GM21390 (cell line): ENCODE measurements around the gene JUP.
"Not testable (repeated sequence)": the region's sequence is repeated elsewhere in the genome, so short reads cannot be mapped to it uniquely, and the experiment has no call there.

ENCODE experiments used
- ATAC-seq: cut with Tn5 transposase; IDR thresholded peaks from one replicate; pipeline ENCODE4 v1.9.1; 2021; ENCODE audit not compliant: unreplicated experiment

Gene JUP

DNA sequence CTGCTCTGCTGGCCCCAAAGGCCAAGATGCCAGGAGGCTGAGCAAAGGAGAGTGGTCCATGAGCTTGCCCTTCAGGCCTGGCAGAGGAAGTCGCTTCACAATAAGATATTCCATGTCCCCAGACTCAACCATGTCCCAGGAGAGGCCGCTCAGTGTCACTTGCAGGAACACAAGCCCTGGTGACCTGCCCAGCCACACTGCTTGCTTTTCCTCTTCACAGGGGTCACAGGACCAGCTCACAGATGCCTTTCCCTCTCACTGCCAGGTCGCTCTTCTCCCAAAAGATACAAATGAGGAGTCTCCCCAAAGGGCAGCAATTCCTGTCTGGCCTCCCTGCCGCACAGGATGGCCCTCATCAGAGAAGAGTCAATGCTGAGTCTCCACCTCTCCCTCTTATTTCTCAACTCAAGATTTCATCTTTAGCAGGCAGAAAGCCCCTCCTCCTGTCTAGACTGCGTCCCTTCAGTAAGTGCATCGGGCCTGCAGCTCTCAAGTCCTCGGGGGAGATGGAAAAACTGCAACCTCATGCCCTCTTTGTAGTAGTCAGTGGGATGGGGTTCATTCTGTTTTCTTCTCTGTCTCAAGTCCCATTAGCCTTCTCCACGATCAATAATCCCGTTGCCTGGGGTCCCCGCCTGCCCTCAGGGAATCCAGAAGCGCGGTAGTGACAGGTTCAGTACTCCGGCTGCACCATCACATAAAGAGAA is 5.0 kb downstream of the JUP start:
- ATAC-seq: no peak

- no peak for ATAC-seq
Measured at GRCh38 chr17:41779954-41780353, 6.6 kb downstream of the JUP start.

DNA sequence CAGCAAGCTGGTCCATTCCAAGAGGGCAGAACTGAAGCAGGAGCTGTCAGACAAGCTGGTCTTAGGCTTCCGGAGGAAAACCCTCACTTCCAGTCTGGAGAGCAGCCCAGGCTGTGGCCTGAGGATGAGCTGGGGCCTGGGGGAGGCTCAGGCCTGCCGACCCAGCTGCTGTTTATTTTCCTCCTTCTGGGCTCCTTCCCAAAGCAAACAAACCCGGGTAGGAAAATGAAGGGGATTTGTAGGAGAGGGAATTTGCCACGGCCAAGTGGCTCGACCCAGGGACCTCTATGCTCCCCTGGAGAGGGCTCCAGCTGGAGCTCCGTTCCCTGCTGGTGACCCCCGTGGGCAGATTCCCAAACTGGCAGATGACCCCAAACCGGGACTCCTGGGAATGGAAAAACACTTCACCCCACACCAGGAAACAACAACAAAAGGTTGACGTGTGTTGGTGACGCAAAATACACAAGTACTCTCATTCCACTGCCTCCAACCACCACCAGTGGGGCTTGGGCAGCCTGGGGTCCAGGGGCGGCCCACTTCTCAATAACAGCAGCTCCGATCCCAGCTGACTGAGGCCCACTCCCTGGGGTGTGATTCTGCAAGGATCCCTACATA is 8.8 kb downstream of the JUP start:
- no peak for ATAC-seq

DNA sequence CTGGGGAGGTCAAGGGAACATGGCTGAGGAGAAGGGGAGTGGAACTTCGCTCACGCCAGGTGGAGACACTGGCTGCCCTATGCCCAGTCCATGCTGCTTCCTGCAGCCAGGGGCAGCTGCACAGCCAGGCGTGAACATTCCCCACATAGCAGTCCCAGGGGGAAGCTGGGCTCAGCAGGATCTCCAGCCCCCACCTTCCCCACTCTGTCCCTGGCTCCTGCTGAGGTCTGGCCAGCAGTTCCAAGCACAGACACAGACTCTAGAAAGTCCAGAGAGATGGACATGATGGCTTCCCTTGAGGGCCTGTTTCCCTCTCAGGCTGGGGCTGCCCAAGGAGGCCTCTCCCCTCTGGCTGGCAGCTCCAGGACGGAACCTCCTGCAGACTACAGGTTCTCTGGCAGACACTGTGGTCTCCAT is 9.3 kb downstream of the JUP start:
- no peak for ATAC-seq

GRCh38 chr17:41776262-41776900 is 10.1 kb downstream of the JUP start:
- ATAC-seq: not testable (repeated sequence)

GRCh38 chr17:41775394-41776226 is 10.9 kb downstream of the JUP start:
- ATAC-seq: no peak

GRCh38 chr17:41773731-41774193 is 12.7 kb downstream of the JUP start:
- ATAC-seq: no peak

DNA sequence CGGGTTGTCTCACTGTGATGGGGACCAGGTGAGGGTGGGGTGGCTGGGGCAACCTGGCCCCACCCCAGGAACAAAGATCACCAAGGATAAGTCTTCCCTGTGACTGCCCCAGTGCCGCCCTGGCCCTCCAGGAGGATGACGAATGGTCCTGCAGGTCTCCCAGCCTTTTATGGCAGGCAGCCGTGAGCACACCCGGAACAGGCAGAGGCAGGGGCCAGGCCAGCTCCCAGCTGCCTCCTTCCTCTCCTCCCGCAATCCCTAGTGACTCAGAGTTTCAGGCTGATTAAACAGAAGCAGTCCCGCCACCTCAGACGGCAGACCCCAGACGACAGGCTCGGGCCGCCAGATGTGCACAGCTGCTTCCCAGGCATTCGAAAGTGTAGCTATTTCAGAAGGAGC is 13.3 kb downstream of the JUP start:
- no peak for ATAC-seq

DNA sequence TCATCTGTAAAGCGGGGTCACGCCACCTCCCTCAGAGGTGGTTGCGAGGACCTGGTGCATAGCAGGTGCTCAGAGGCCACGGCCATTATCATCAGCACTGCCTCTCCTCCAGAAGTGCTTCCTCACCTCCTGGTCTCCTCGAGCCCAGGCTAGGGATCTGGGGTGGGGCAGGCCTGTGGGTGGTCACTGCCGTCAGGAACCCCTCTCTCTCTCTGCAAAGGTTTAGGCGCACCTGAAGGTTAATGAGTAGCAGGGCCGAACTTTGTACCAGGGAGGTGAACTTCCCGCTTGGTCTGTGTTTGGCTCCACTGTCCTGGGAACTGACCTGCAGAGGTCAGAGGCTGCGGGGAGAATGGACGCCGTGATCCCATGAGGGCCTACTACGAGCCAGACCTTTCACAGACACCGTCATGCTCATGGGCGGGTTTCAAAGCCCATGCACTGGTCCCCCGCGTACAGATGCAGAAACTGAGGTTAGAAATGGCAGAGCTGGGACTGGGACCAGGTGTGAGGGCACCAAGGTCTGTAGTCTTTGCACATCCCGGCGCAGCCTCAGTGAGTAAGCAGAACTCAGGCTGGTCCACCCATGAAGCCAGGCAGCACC is 13.8 kb downstream of the JUP start:
- ATAC-seq: no peak

DNA sequence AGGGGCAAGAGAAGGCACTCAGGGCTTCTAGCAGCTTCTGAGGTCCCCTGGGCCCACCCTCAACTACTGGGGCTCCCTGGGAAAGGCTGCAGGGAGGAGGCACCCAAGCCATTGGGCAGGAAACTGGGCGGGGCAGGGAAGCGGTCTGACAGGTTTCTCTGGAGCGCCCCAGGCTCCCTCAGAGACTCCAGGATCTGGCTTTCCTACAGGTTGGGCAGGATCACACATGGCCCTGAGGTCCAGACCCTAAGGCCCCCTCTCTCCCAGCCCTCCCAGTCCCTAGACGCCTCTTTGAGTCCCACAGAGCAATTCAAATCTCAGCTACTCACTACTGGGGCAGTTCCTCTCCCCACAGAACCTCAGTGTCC is 14.3 kb downstream of the JUP start:
- no peak for ATAC-seq

DNA sequence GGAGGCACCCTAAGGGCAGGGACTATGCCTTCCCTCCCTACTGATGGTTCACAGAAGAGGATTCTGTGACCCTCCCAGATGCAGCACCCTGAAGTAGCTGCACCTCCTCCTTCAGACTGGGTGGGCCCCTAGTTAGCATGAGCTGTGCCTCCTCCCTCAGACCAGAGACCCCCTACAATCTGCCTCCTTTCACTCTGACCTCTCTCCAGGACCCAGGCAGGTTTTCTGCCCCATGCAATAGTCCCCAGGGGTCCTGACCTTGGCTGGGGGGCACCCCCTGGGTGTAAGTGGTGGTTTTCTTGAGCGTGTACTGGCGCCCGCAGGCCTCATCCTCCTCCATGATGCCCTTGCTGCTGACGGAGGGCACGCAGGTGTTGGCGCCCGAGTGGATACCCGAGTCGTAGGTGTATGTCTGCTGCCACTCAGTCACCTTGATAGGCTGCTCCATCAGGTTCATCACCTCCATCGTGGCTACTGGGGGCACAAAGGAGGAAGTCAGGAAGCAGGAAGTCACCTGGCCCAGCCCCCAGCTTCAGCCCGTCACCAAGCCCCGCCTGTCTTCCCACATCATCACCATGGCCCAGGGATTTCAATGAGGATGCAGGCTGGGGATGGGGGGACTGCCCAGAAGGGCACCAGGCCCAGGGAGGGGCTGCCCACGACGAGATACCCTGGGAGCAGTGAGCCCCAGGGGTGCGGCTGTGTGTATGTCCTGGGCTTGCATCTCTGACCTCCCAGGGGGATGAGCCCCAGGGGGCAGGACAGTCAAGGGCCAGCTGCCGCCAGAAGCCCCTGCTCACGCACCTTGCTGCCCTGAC is 14.9 kb downstream of the JUP start:
- ATAC-seq: no peak

DNA sequence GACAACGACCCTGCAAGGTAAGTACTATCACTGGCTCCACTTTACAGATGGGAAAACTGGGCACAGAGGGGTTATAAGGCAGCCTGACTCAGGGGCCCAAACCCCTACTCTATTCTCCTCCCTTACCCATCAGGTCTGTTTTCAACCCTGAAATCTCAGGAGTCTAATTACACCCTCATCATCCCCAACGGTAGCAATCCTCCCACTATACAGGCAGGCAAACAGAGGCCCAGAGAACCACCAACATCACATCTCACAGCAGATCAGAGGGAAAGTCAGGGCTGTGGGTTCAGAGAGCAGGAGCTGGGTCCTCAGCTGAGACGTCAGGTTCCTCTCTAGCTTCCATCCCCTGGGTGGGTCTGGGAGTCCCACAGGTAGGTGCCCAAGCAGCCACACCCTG is 16.5 kb downstream of the JUP start:
- no peak for ATAC-seq

- ATAC-seq: no peak
Measured at GRCh38 chr17:41769346-41769862, 17.1 kb downstream of the JUP start.

- ATAC-seq: no peak
Measured at GRCh38 chr17:41768682-41769288, 17.7 kb downstream of the JUP start.

DNA sequence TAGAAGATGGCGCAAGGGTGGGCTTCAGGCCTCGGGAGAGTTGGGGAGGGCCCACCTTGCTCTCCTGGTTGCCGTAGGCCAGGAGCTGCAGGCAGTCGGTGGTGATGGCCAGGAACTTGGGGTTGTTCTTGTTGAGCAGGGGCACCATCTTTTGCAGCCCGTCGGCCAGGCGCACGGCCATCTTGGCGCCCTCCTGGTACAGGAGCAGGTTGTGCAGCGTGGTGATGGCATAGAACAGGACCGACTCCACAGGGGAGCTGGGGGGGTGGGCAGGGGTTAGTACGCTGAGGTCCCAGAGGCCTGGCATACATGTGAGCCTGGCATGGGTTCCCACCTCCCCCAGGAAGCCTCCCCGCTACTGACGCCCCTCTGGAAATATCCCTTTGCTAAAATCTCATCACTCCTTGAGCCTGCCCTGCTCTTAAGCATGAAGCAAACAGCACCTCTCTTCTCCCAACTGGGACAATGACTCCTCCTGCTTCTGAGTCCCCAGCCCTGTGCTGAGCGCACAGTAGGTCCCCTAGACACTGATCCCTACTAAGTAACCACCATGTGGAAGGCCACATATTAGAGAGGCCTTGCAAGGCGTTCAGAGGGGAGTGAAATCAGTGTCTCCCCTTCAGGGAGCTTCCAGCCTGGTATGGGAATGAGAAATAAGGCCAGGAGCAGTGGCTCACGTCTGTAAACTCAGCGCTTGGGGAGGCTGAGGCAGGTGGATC is 19.0 kb downstream of the JUP start:
- no peak for ATAC-seq

- ATAC-seq: no peak
Measured at GRCh38 chr17:41766135-41766534, 20.4 kb downstream of the JUP start.

DNA sequence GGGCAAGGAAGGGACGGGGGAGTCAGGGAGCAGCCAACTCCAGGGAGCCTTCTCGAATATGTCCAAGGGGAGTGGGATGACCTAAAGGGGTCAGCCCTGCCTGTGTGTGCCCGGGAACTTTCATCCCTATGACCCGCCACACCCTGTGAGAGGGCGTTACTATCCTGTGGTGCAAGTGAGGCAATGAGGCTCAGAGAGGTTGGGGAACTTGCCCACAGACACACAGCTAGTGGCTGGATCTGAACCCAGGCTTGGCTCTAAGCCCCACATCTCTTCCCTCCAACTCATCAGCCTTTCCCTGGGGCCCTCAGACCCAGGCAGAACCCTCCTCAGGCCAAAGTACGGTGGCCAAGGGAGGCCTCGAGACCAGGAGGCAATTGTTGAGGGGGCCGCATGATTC is 23.2 kb downstream of the JUP start:
- no peak for ATAC-seq

- ATAC-seq: no peak
Measured at GRCh38 chr17:41762841-41763240, 23.7 kb downstream of the JUP start.

DNA sequence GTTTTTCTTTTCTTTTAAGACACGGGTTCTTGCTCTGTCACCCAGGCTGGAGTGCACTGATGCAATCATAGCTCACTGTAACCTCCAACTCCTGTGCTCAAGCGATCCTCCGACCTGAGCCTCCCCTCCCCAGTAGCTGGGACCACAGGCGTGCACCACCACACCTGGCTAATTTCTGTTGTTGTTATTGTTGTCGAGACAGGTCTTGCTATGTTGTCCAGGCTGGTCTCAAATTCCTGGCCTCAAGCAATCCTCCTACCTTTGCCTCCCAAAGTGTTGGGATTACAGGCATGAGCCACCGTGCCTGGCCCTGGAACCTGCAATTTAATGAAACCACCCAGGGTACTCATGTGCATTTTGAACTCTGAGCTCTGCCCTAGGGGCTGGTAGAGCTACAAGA is 24.1 kb downstream of the JUP start:
- no peak for ATAC-seq
